ENCODE results near the gene SURF4.

DNA sequence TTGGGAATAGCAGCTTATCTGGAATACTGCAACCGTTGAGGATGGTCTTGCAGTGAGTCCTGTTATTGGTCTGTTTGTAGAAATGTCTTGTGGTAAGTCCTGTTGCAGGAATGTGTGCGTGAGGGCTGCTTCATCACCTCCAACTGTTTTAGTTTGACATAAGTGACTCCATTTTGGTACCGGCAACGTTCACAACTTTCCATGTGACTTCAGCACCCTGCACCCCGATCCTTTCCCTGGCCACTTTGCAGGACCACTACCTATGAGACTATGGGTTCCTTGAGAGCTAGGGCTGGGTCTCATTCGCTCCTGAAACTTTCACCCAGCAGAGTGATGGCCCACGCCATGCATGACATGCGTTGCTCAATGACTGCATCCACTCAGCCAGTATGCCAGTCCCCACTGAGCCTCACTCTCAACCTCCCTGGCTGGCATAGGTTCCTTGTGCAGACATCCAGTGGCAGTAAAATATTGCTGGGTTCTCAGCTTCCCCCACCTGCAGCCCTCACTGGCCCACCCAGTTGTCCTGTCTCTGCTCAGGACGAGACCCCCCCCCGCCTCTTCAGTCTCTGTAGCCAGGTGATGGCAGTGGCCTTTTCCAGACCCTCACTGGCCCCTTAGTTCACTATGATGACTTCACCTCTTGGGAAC, 47.9 kb downstream of the SURF4 start:
- TF ChIP-seq CTCF (IDR thresholded peaks at IDR 0.05): no peak
- TF ChIP-seq POLR2A (IDR thresholded peaks at IDR 0.05): no peak

Measured in esophagus squamous epithelium (tissue), 4 donors.